Neuronal stem cell (in vitro differentiated cells): ENCODE results near the gene SPECC1.

ENCODE experiments used
- DNase-seq: peaks from one replicate; pipeline ENCODE4 v3.0.0-alpha.2; 2013; ENCODE audit warnings: low spot score
- H2AFZ ChIP-seq: one replicate; pipeline ENCODE4 v1.6.1; 2013; ENCODE audit warnings: mild to moderate bottlenecking, low read length, inconsistent platforms
- H2AK5ac ChIP-seq: 2 replicates; pipeline ENCODE4 v1.6.1; 2013; ENCODE audit warnings: low read depth, mild to moderate bottlenecking, inconsistent platforms, low read length, moderate library complexity, mixed read lengths
- H2BK120ac ChIP-seq: 2 replicates; pipeline ENCODE4 v1.6.1; 2013; ENCODE audit warnings: low read depth, mild to moderate bottlenecking, inconsistent platforms, low read length, moderate library complexity, mixed read lengths
- H2BK12ac ChIP-seq: one replicate; pipeline ENCODE4 v1.6.1; 2013; ENCODE audit warnings: low read length, inconsistent platforms
- H2BK15ac ChIP-seq: 2 replicates; pipeline ENCODE4 v1.6.1; 2013; ENCODE audit warnings: mild to moderate bottlenecking, low read length, inconsistent platforms, mixed read lengths
- H2BK5ac ChIP-seq: one replicate; pipeline ENCODE4 v1.6.1; 2013; ENCODE audit warnings: inconsistent platforms, mild to moderate bottlenecking, low read length, moderate library complexity
- H3K14ac ChIP-seq: one replicate; pipeline ENCODE4 v1.6.1; 2013; ENCODE audit warnings: low read length, inconsistent platforms
- H3K18ac ChIP-seq: 2 replicates; pipeline ENCODE4 v1.6.1; 2013; ENCODE audit warnings: low read length, inconsistent platforms
- H3K23ac ChIP-seq: 2 replicates; pipeline ENCODE4 v1.6.1; 2013; ENCODE audit warnings: low read depth, mild to moderate bottlenecking, mixed read lengths, low read length, inconsistent platforms; ENCODE audit not compliant: poor library complexity
- H3K27ac ChIP-seq: replicated peaks from 3 replicates; pipeline ENCODE4 v1.5.1; 2013; ENCODE audit warnings: low read length, inconsistent platforms
- H3K27me3 ChIP-seq, 3 experiments: 2 replicates each; pipeline ENCODE4 v1.6.1; 2013; ENCODE audit warnings: low read length in 3 of 3, mild to moderate bottlenecking in 2 of 3, inconsistent platforms in 1 of 3, low read depth in 1 of 3, mixed read lengths in 1 of 3, moderate library complexity in 1 of 3; ENCODE audit not compliant: control insufficient read depth in 3 of 3, insufficient read depth in 3 of 3
- H3K36me3 ChIP-seq, 2 donors: replicated peaks in 1 of 2; 2 replicates each; pipeline ENCODE4 v1.6.1; 2013; ENCODE audit warnings: low read length in 2 of 2; ENCODE audit not compliant: control insufficient read depth in 2 of 2, insufficient read depth in 2 of 2
- H3K4ac ChIP-seq: 2 replicates; pipeline ENCODE4 v1.6.1; 2013; ENCODE audit warnings: inconsistent platforms, mild to moderate bottlenecking, low read length, moderate library complexity
- H3K4me1 ChIP-seq, 2 donors: 1 replicate in 1 of 2; 2 replicates in 1 of 2; pipeline ENCODE4 v1.6.1; 2013; ENCODE audit warnings: low read length in 2 of 2, low read depth in 1 of 2; ENCODE audit not compliant: control insufficient read depth in 2 of 2, insufficient read depth in 1 of 2
- H3K4me2 ChIP-seq: one replicate; pipeline ENCODE4 v1.6.1; 2013; ENCODE audit warnings: mild to moderate bottlenecking, low read length, inconsistent platforms; ENCODE audit not compliant: insufficient read depth, poor library complexity, severe bottlenecking
- H3K4me3 ChIP-seq, 2 donors: 2 replicates each; pipeline ENCODE4 v1.5.1; 2013; ENCODE audit warnings: low read length in 2 of 2, mild to moderate bottlenecking in 2 of 2, inconsistent platforms in 1 of 2, moderate library complexity in 1 of 2
- H3K79me1 ChIP-seq: one replicate; pipeline ENCODE4 v1.6.1; 2013; ENCODE audit warnings: low read depth, mild to moderate bottlenecking, inconsistent platforms, low read length, moderate library complexity
- H3K9ac ChIP-seq: one replicate; pipeline ENCODE4 v1.6.1; 2013; ENCODE audit warnings: mild to moderate bottlenecking, low read depth, low read length, inconsistent platforms; ENCODE audit not compliant: poor library complexity
- H3K9me3 ChIP-seq, 2 donors: replicated peaks in 1 of 2; 2 replicates each; pipeline versions ENCODE3 to v1.6.1; 2013; ENCODE audit warnings: low read length in 2 of 2, mild to moderate bottlenecking in 2 of 2, inconsistent platforms in 1 of 2, low read depth in 1 of 2, mixed read lengths in 1 of 2, moderate library complexity in 1 of 2; ENCODE audit not compliant: control insufficient read depth in 2 of 2, insufficient read depth in 1 of 2
- H4K8ac ChIP-seq: one replicate; pipeline ENCODE4 v1.6.1; 2013; ENCODE audit warnings: low read depth, mild to moderate bottlenecking, inconsistent platforms, low read length, moderate library complexity
- H4K91ac ChIP-seq: one replicate; pipeline ENCODE4 v1.6.1; 2013; ENCODE audit warnings: low read length, low read depth, mild to moderate bottlenecking, inconsistent platforms; ENCODE audit not compliant: poor library complexity
- WGBS, 2 donors: extraction: QIAGEN DNeasy Blood & Tissue Kit; methylation state at CpG; one replicate each; pipeline ENCODE4 v1.1.7; 2013; ENCODE audit warnings: missing lambda C conversion rate in 2 of 2, mixed read lengths in 1 of 2; ENCODE audit not compliant: insufficient read length in 2 of 2, insufficient replicate concordance in 1 of 2; ENCODE audit errors: extremely low coverage in 2 of 2; 5-methylcytosine and 5-hydroxymethylcytosine counted together

Gene SPECC1

DNA sequence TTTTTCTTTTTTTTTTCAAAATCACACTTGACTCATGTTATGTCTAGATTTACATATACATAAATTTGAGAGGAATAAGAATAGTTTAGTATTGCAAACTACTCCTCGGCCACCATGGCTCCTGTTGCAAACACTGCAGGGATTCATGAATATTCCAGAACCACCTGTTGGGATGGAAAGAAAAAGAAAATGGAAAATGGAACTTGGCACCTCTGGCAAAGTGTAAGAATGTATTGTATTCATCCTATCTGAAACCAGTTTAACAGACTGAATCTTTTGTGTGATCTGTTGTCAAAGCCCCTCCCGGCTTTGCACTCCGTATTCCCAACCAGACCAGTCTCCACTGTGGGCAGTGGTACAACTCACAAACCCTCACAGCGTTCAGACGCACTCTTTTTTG lies 124.4 kb downstream of the SPECC1 start:
- Histone ChIP-seq H2BK5ac (no peak overlapping the region), H2BK12ac (no peak overlapping the region), H3K4me2 (no peak overlapping the region), H3K4me3 (no peak overlapping the region), H3K14ac (no peak overlapping the region), H2AK5ac (no peak overlapping the region), H4K91ac (no peak overlapping the region), H3K27ac (no peak overlapping the region), H3K4ac (no peak overlapping the region), H3K79me1 (no peaks in the 10 kb centered on the region), H3K9ac (no peak overlapping the region), H2BK120ac (no peak overlapping the region), H3K9me3 (no peaks in the 10 kb centered on the region), H3K36me3 (no peaks in the 10 kb centered on the region), H4K8ac (no peak overlapping the region), H3K23ac (no peak overlapping the region), H2BK15ac (no peak overlapping the region), H3K18ac (no peak overlapping the region), H3K4me1 (peaks cover 0 to 4% of the 10 kb centered on the region in 2 donors), H3K27me3 (peaks cover 0 to 4% (median 2%) of the 10 kb centered on the region in 3 experiments), H2AFZ (peak overlapping the region; percentile 43)
- no CpG with 5 or more reads among the region's 5 CpGs for WGBS, 2 donors
- DNase-seq = no peak

DNA sequence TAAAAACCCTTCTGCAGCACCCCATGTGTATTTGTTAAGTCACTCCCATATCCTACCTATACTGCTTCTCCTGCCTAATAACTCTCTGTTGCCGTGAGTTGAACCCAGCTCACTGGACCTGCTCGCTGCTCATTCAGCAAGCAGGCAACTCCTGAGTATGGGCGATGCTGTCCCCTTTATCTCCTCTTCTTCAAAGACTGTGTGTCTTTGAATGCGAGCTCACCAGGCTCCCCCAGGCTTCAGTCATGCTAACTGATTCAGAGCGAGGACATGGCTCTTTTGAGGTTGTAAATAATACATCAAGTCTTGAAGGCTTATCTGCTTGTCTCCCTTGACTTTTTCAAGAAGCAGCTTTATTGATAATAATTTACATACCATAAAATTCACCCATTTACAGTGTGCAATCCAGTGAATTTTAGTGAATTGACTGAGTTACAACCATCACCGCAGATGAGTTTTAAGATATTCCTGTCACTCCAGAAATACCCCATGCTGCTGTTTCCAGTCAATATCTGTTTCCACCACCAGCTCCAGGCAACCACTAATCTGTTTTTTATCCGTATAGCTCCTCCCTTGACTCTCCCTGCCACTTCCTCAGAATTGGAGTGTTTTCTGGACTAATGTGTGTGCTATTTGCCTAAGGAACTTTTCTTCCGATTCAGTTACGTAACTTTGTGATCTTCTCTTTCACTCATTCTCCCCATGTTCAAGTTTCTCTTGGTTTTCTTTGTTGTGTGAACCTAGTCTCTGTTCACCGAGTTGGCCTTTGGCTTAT lies 132.2 kb downstream of the SPECC1 start:
- Histone ChIP-seq H3K27ac (no peak overlapping the region), H2BK5ac (no peak overlapping the region), H4K91ac (no peak overlapping the region), H3K4me2 (no peak overlapping the region), H2BK12ac (no peak overlapping the region), H4K8ac (no peak overlapping the region), H3K4me1 (peaks cover 4 to 8% of the 10 kb centered on the region in 2 donors), H3K9ac (no peak overlapping the region), H3K79me1 (no peaks in the 10 kb centered on the region), H3K23ac (no peak overlapping the region), H3K36me3 (no peaks in the 10 kb centered on the region), H3K4ac (no peak overlapping the region), H3K27me3 (peaks cover 0 to 4% (median 0%) of the 10 kb centered on the region in 3 experiments), H2BK15ac (no peak overlapping the region), H3K14ac (no peak overlapping the region), H3K18ac (peak overlapping the region; percentile 70), H2AFZ (peak overlapping the region; percentile 23), H3K4me3 (no peak overlapping the region), H2AK5ac (peak overlapping the region; percentile 13), H2BK120ac (no peak overlapping the region), H3K9me3 (peaks cover 0 to 3% of the 10 kb centered on the region in 2 donors)
- no peak for DNase-seq
- WGBS, 2 donors = no CpG with 5 or more reads among the region's 10 CpGs

DNA sequence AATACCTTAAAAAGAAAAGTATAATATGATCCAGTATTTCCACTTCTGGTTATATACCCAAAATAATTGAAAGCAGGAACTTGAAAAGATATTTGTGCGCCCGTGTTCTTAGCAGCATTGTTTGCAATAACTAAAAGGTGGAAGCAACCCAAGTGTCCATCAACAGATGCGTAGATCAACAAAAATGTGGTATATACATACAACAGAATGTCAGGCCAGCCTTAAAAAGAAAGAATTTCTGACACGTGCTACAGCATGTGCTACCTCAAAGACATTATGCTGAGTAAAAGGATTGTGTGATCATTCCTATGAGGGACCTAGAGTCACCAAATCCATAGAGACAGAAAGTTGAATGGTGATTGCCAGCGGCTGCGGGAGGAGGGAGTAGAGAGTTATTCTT lies 133.1 kb downstream of the SPECC1 start:
- no peak overlapping the region for H4K91ac ChIP-seq
- no peak overlapping the region for H2BK5ac ChIP-seq
- H3K9ac ChIP-seq = no peak overlapping the region
- H2AK5ac ChIP-seq = no peak overlapping the region
- no peaks in the 10 kb centered on the region for H3K79me1 ChIP-seq
- no peak overlapping the region for H3K27ac ChIP-seq
- no peaks in the 10 kb centered on the region for H3K27me3 ChIP-seq
- peaks cover 0 to 3% of the 10 kb centered on the region in 2 donors for H3K9me3 ChIP-seq
- no peak overlapping the region for H2AFZ ChIP-seq
- H3K4me1 ChIP-seq = peaks cover 4 to 8% of the 10 kb centered on the region in 2 donors
- DNase-seq = no peak
- no peak overlapping the region for H2BK12ac ChIP-seq
- H3K36me3 ChIP-seq = no peaks in the 10 kb centered on the region
- H3K4me2 ChIP-seq = no peak overlapping the region
- H3K4ac ChIP-seq = no peak overlapping the region
- H2BK120ac ChIP-seq = no peak overlapping the region
- WGBS, 2 donors = no CpG with 5 or more reads among the region's 6 CpGs
- no peak overlapping the region for H3K18ac ChIP-seq
- no peak overlapping the region for H2BK15ac ChIP-seq
- no peak overlapping the region for H3K14ac ChIP-seq
- H3K23ac ChIP-seq = no peak overlapping the region
- no peak overlapping the region for H3K4me3 ChIP-seq
- H4K8ac ChIP-seq = no peak overlapping the region

DNA sequence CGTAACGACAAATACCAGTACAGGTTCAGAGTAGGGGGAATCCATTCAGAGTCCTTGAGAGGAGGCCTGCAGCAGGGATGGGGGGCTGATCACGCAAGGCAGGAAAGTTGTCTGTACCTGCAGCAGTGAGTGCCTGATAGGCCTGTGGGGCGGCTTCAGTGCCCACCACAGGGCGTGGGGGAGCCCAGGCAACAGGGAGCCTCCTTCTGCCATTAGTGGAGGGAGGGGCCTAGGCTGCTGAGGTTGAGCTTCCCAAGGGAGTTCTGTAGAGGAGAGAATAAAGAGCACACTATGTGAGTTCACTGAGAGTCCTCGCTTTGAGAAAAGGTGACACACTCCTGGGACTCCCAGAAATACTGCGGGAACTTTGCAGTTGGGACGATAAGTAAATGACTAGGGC lies 134.6 kb downstream of the SPECC1 start:
- H3K23ac ChIP-seq = no peak overlapping the region
- no peak overlapping the region for H3K18ac ChIP-seq
- H3K36me3 ChIP-seq = no peaks in the 10 kb centered on the region
- no peak overlapping the region for H3K14ac ChIP-seq
- no peak overlapping the region for H3K9ac ChIP-seq
- no peak for DNase-seq
- H2BK12ac ChIP-seq = no peak overlapping the region
- H2AK5ac ChIP-seq = peak overlapping the region; percentile 60
- no peak overlapping the region for H4K91ac ChIP-seq
- WGBS, 2 donors = no CpG with 5 or more reads among the region's 8 CpGs
- no peak overlapping the region for H2BK5ac ChIP-seq
- peak overlapping the region in 1 of 2 donors; percentile 67 for H3K4me3 ChIP-seq
- H3K4me2 ChIP-seq = no peak overlapping the region
- H2AFZ ChIP-seq = no peak overlapping the region
- no peak overlapping the region for H4K8ac ChIP-seq
- no peak overlapping the region for H3K4ac ChIP-seq
- H2BK120ac ChIP-seq = no peak overlapping the region
- peaks cover 0 to 3% of the 10 kb centered on the region in 2 donors for H3K9me3 ChIP-seq
- H3K79me1 ChIP-seq = no peaks in the 10 kb centered on the region
- H3K27me3 ChIP-seq = no peaks in the 10 kb centered on the region
- peaks cover 4 to 8% of the 10 kb centered on the region in 2 donors for H3K4me1 ChIP-seq
- H3K27ac ChIP-seq = no peak overlapping the region
- no peak overlapping the region for H2BK15ac ChIP-seq
